Head of caudate nucleus (tissue), 42 donors: Measurements from ENCODE around the gene POC1B.

Experiments used
- DNase-seq, 42 donors: peaks; one replicate each; pipeline versions ENCODE4 v3.0.0 to v3.0.0-alpha.2; 2020 to 2021; ENCODE audit warnings: mixed read lengths in 7 of 42
- intact Hi-C: fragments of 100-400 bp; cut with DNase I; formaldehyde crosslinking; loops from one replicate; pipeline ENCODE4 v1.15.0; 2022

POC1B gene

GRCh38 chr12:89525824-89526770 lies at the start of gene POC1B:
Gene POC1B (minus strand): TSS chr12:89526047. CDS start chr12:89525895, 152 bp downstream.
- intact Hi-C loops = loop anchor here (2.0 to 5.0 kb wide), 3 partner anchors 53 to 509 kb away; partner anchors contain the start of gene DUSP6
- DNase-seq = peak; percentile 63 to 94 (median 86)

- no peak for DNase-seq
- intact Hi-C loops = no loop called here
These were observed 49.5 kb upstream of the POC1B start for GRCh38 chr12:89575374-89575773.

GRCh38 chr12:89574736-89575208 lies 48.9 kb upstream of the POC1B start:
- DNase-seq = no peak
- intact Hi-C loops = no loop called here

- DNase-seq = peak in 23 of 42 donors; percentile 13 to 66 (median 35)
These were observed 47.4 kb upstream of the POC1B start for GRCh38 chr12:89573051-89573810.

GRCh38 chr12:89571491-89572195 lies 45.8 kb upstream of the POC1B start:
- intact Hi-C loops = no loop called here
- DNase-seq = no peak

More at GRCh38 chr12:89573051-89573810, 47.4 kb upstream of the POC1B start:
- intact Hi-C loops = no loop called here

- DNase-seq = no peak
These were observed 42.6 kb upstream of the POC1B start for GRCh38 chr12:89568484-89568883.

GRCh38 chr12:89567691-89568239 lies 41.9 kb upstream of the POC1B start:
- no peak for DNase-seq
- intact Hi-C loops = no loop called here

More at GRCh38 chr12:89568484-89568883, 42.6 kb upstream of the POC1B start:
- intact Hi-C loops = no loop called here

- no peak for DNase-seq
- intact Hi-C loops = no loop called here
These were observed 40.8 kb upstream of the POC1B start for GRCh38 chr12:89566615-89567014.

- intact Hi-C loops = no loop called here
- no peak for DNase-seq
These were observed 39.2 kb upstream of the POC1B start for GRCh38 chr12:89565002-89565401.

GRCh38 chr12:89559753-89560152 lies 33.9 kb upstream of the POC1B start:
- DNase-seq = no peak
- intact Hi-C loops = no loop called here

GRCh38 chr12:89556976-89557375 lies 31.1 kb upstream of the POC1B start:
- DNase-seq = no peak
- intact Hi-C loops = no loop called here

- intact Hi-C loops = no loop called here
- no peak for DNase-seq
These were observed 26.5 kb upstream of the POC1B start for GRCh38 chr12:89552376-89552775.

- DNase-seq = no peak
- intact Hi-C loops = no loop called here
These were observed 25.9 kb upstream of the POC1B start for GRCh38 chr12:89551747-89552146.

GRCh38 chr12:89547101-89547500 lies 21.3 kb upstream of the POC1B start:
- intact Hi-C loops = loop anchor here (5.0 kb wide), 1 partner anchor 160 kb away; the partner anchor contains the start of gene ATP2B1
- peak in 18 of 42 donors; percentile 13 to 72 (median 35) for DNase-seq

- intact Hi-C loops = loop anchor here (5.0 kb wide), 1 partner anchor 161 kb away; the partner anchor contains the start of gene ATP2B1
These were observed 20.3 kb upstream of the POC1B start for GRCh38 chr12:89546151-89546550.

GRCh38 chr12:89544681-89545184 lies 18.9 kb upstream of the POC1B start:
- DNase-seq = peak in 19 of 42 donors; percentile 5 to 54 (median 25)
- intact Hi-C loops = loop anchor here (5.0 kb wide), 2 partner anchors 163 to 1313 kb away; partner anchors contain the start of gene ATP2B1

More at GRCh38 chr12:89546151-89546550, 20.3 kb upstream of the POC1B start:
- no peak for DNase-seq

GRCh38 chr12:89544022-89544421 lies 18.2 kb upstream of the POC1B start:
- intact Hi-C loops = loop anchor here (5.0 kb wide), 1 partner anchor 1313 kb away; no protein-coding TSS in a partner anchor
- no peak for DNase-seq
